HG02840 (cell line): ENCODE data around the gene SPATA32.

ENCODE experiments used
- ATAC-seq: cut with Tn5 transposase; IDR thresholded peaks from one replicate; pipeline ENCODE4 v1.9.1; 2021; ENCODE audit warnings: mild to moderate bottlenecking, moderate library complexity, moderate number of reproducible peaks; ENCODE audit not compliant: unreplicated experiment, low FRiP score

SPATA32 gene

GRCh38 chr17:45277216-45277849, 15.4 kb upstream of the SPATA32 start:
- no peak for ATAC-seq

DNA sequence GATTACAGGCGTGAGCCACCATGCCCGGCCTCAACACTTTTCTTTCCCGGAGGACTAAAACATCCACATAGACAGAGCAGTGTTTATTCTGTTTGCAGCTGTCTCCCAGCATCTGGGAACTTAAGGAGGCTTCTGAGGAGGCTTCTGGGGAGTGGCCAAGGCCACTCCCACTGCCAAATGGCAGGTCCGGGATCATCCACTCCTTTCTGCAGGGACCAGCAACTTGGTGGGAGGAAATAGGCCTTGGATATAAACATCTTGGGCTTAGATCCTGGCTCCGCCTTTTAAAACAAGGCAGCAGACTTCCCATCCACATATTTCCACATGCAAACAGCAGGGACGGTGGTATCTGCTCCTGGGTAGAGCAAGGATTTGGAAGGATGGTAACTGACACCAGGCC, 14.1 kb upstream of the SPATA32 start:
- ATAC-seq, result no peak

DNA sequence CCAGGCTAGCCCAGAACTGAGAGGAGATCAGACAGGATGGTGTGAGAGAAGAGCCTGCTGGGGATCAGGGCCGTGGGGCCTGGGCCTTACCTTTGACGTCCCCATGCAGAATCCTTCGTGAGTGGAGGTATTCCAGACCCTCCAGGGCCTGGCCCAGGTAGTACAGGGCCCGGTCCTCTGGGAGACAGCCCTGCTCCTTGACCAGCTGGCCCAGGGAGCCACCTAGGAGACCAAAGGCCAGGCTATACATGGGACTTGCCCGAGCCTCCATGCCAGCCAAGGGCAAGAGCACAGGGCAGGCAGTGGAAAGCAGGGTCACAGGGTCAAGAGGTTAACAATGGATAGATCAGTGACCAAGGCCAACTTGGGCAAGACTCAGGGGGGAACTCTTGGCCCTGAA, 12.1 kb upstream of the SPATA32 start:
- ATAC-seq, result no peak

DNA sequence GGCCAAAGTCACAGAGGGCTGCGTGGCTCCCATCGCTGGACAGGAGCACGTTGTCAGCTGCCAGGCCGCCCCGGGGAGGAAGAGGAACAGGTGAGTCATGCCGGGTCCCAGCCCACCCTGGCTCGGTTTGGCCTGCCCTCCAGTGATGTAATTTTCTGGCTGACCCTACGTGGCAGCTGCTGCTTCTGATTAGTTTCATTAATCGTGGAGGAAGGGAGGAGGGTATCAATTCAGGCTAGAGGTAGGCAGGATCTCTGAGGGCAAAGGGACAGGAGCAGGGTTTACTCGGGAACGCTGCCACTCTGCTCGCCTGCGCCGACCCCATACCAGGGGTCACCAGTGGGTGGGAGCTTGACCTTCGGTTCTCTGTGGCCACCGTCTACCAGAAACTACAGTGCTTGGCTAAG, 11.7 kb upstream of the SPATA32 start:
- ATAC-seq, result no peak

GRCh38 chr17:45271603-45272002, 9.7 kb upstream of the SPATA32 start:
- no peak for ATAC-seq

- no peak for ATAC-seq
Measured at GRCh38 chr17:45270828-45271418, 9.0 kb upstream of the SPATA32 start.

- ATAC-seq, result no peak
Measured at GRCh38 chr17:45269912-45270311, 8.0 kb upstream of the SPATA32 start.

DNA sequence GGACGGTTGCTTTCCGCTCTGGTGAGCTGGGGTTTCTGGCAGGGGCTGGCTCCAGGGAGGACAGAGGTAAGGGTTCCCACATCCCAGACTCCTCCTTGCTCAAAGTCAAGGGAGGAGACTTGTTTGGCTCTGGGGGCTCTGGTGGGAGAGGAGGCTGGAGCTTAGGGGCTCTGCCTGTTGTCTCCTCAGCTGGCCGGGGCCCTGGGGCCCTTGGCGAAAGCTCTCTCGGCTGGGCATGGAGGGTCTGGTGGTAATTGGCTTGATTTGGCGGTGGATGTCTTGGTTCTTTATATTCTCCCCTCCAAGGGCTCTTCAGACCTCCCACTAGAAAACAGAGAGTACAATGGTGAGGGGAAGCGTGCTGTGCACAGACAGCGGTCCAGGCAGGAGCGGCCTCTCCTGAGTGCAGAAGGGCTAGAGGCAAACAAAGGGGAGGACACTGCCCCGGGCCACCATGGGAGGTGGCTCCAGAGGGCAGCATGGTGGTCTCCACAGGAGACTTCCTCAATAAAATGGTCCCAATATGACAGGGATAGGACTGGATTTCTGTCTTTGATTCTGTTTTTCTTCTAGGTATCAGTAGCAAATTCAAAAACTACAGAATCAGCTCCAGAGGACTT, 5.7 kb upstream of the SPATA32 start:
- ATAC-seq, result no peak

DNA sequence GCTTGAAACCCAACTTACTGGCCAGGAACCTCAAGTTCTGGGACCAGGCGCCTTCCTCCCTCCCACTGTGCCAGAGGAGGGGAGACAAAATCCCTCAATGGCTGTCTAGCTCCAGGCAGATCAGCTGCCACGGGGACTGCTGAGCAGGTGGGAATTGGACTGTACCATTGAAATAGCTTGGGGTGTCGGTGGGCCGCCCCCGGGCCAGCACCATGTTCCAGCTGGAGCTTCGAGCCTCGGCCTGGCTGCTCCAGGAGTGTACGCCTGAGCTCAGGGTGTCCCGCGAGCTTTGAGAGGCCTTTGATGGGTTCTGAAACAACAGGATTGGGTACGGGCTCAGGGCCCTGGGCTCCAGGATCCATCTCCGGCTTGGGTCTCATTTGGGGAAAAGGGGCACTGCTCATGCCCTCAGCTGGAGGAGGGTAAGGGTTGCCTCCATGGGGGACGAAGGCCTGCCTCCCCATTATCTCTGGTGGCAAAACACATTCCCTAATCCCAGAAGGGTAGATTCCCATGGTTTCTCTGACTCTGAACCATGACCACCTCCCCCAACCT, 4.6 kb upstream of the SPATA32 start:
- ATAC-seq, result no peak

- no peak for ATAC-seq
Measured at GRCh38 chr17:45265821-45266220, 3.9 kb upstream of the SPATA32 start.

GRCh38 chr17:45264988-45265387, 3.1 kb upstream of the SPATA32 start:
- no peak for ATAC-seq

- no peak for ATAC-seq
Measured at GRCh38 chr17:45264430-45264829, 2.5 kb upstream of the SPATA32 start.

DNA sequence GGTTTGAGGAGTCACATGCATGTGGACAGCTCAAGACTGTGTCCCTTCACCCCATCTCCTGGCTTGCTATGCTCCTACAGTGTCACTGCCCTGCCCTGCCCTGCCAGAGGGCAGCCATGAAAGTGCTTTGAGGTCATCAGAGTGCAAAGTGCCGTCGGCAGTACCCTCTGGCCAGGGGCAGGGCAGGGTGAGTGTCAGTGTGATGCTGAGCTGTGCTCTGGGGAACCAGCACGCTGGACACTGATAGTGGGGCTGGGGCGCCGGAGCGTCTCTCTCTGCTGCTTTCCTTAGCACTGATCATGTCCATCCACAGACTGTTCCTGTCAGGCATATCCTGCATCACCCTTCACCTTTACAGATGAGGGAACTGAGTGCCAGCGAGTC, 1.6 kb upstream of the SPATA32 start:
- ATAC-seq, result no peak

DNA sequence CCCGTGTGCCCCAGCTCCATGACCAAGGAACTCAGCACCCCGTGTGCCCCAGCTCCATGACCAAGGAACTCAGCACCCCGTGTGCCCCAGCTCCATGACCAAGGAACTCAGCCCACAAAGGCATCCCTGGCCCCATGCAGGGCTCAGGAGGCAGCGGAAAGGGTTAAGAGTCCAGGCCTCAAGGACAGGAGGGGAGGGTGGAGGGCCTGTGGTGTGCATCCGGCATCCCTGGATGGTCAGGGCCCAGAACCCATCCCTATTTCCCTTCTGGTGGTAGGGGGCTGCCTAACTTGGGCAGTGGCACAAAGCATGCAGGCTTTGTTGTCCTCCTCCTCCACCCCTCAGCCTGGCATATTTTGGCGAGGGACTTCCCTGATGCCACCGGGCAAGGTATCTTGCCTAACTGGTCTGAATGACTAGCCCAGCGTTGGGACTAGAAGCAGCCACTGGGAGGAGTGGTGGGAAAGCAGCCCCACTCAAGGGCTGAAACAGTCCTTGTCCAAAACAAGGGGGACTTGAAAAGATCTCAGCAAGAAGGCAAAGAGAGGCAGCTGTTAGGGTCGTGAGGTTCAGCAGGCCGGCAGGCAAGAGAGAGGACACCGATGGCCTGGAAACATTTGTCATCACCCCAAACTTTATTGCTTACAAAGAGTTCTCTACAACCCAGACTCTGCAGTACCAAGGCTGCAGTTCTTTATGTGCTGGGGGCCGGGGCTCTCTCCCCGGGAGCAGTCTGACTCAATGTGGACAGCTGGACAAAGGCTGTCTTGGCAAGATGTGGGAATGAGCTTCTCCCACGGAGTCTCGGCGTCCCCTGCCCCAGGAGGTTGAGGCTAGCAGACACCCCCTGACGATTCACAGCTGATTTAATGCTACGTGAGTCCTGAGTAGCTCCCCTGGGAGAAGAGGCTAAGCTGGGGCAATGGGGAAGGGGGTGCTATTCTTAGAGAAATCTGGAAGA, 902 bp upstream of the SPATA32 start:
- no peak for ATAC-seq

- ATAC-seq, result no peak
Measured at GRCh38 chr17:45260204-45260783, 1.6 kb downstream of the SPATA32 start.

- ATAC-seq, result no peak
Measured at GRCh38 chr17:45258981-45259380, 2.9 kb downstream of the SPATA32 start.

GRCh38 chr17:45257115-45257514, 4.8 kb downstream of the SPATA32 start:
- no peak for ATAC-seq

GRCh38 chr17:45256114-45256966, 5.6 kb downstream of the SPATA32 start:
- ATAC-seq, result no peak

- ATAC-seq, result no peak
Measured at GRCh38 chr17:45255358-45255757, 6.5 kb downstream of the SPATA32 start.
